ENCODE results near the gene MRPS31. TPM values are rescaled to one million over a fixed set of nuclear protein-coding genes. Genes with fewer than 3 reads are reported as not detected.

MRPS31 gene
- total RNA-seq, 1 experiment from 2014 or later: 22.8 TPM

DNA sequence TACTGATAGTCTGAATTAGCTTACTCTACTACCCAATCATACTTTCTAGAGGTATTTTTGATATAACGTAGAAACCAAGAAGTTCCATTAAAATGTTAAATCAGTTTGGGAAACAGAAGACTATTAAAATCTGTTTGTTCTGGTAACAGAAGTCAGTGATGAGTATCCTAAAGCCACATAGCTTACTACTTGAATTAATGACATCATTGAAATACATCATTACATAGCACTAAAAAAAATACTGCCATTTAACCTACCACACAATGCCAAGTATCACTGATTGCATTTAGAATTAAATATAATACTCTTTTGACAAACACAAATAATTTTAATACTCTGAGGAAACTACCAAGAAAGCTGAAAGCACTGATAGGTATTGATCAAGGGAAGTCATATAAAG is 5.4 kb downstream of the MRPS31 start:
- RAD21 ChIA-PET (ENCODE audit: low non-redundant PET in 1 of 2, low total read pairs in 2 of 2, uncharacterized antibody in 2 of 2, unreplicated experiment in 2 of 2): no interaction called here
- Histone ChIP-seq H2AFZ (ENCODE audit: low read depth, low read length, poor library complexity, severe bottlenecking) (no peak overlapping the region), H3K9me2 (ENCODE audit: insufficient read depth) (no peaks in the 10 kb centered on the region), H3K36me3 (ENCODE audit: control insufficient read depth in 1 of 2, insufficient read depth in 2 of 2, low read length in 2 of 2) (peaks cover 0 to 10% of the 10 kb centered on the region in 2 experiments; a peak in 2 of 4 replicates), H3K27me3 (ENCODE audit: insufficient read depth, low read length) (no peaks in the 10 kb centered on the region), H3K79me2 (ENCODE audit: insufficient read depth, low read length) (peaks cover 19% of the 10 kb centered on the region), H4K20me1 (ENCODE audit: insufficient read depth) (no peaks in the 10 kb centered on the region), H3K4me2 (ENCODE audit: low read length) (no peak overlapping the region), H3K4me1 (ENCODE audit: control insufficient read depth in 1 of 2, insufficient read depth in 2 of 2, low read length in 2 of 2) (peaks cover 7 to 10% of the 10 kb centered on the region in 2 experiments; a peak in 2 of 4 replicates), H3K27ac (ENCODE audit: low read depth, low read length) (no peak overlapping the region), H3K4me3 (replicated peaks in 1 of 2; ENCODE audit: low read depth in 1 of 2, low read length in 2 of 2) (no peak overlapping the region), H3K9ac (ENCODE audit: low read length) (no peak overlapping the region), H3K9me3 (ENCODE audit: control insufficient read depth in 1 of 2, insufficient read depth in 1 of 2, low read depth in 1 of 2, low read length in 2 of 2) (no peaks in the 10 kb centered on the region)
- DNase-seq (ENCODE audit: low read depth, low spot score) (no peak), ATAC-seq (no peak)
- CTCF ChIA-PET: interaction anchor here (1.4 kb wide), 1 partner anchor 12 kb away, joined by 4 read pairs; no protein-coding TSS in a partner anchor
- POLR2A ChIA-PET: no interaction called here
- intact Hi-C loops (cut with micrococcal nuclease): no loop called here
- no peak for TF ChIP-seq POLR2AphosphoS5 (IDR thresholded peaks at IDR 0.05; ENCODE audit: low read depth, low read length)
- no peak for TF ChIP-seq EZH2phosphoT487 (IDR thresholded peaks at IDR 0.05; ENCODE audit: borderline replicate concordance)
- TF ChIP-seq EZH2 (IDR thresholded peaks at IDR 0.05): no peak
- no peak for TF ChIP-seq JUND (IDR thresholded peaks at IDR 0.05)
- no peak for TF ChIP-seq CBX3 (IDR thresholded peaks at IDR 0.05; ENCODE audit: low read depth)
- no peak for TF ChIP-seq POLR2A (IDR thresholded peaks at IDR 0.05; ENCODE audit: borderline replicate concordance, extremely low read depth, insufficient read depth, insufficient read length)
- no peak for TF ChIP-seq TCF7L2 (IDR thresholded peaks at IDR 0.05; ENCODE audit: borderline replicate concordance, extremely low read depth, insufficient read depth, insufficient read length)
- TF ChIP-seq FOSL1 (IDR thresholded peaks at IDR 0.05; ENCODE audit: low read depth): no peak
- TF ChIP-seq CEBPB (IDR thresholded peaks at IDR 0.05; ENCODE audit: low read depth): no peak
- no peak for TF ChIP-seq ZNF274 (IDR thresholded peaks at IDR 0.05; ENCODE audit: low read depth, low read length)
- TF ChIP-seq, protein P1, sequence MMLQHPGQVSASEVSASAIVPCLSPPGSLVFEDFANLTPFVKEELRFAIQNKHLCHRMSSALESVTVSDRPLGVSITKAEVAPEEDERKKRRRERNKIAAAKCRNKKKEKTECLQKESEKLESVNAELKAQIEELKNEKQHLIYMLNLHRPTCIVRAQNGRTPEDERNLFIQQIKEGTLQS (IDR thresholded peaks at IDR 0.05): no peak
- BruUV-seq (replicated peaks): no TSS peak
